CD14-positive monocyte (primary cell): ENCODE measurements around the gene FCHO1. TPM values are rescaled to one million over a fixed set of nuclear protein-coding genes. Genes with fewer than 3 reads are reported as not detected.

ENCODE experiments used
- DNase-seq, 3 donors: peaks; one replicate each; pipeline ENCODE4 v3.0.0-alpha.2; 2011 to 2022
- H2AFZ ChIP-seq: 2 replicates; pipeline ENCODE4 v1.6.0; 2012; ENCODE audit warnings: mild to moderate bottlenecking, low read depth, low read length, inconsistent platforms; ENCODE audit not compliant: insufficient read depth, poor library complexity, severe bottlenecking
- H3K27ac ChIP-seq, 2 donors: 1 replicate in 1 of 2; 2 replicates in 1 of 2; pipeline ENCODE4 v1.5.1; 2012 to 2013; ENCODE audit warnings: low read length in 2 of 2, control low read depth in 1 of 2, inconsistent platforms in 1 of 2, low read depth in 1 of 2, mild to moderate bottlenecking in 1 of 2
- H3K27me3 ChIP-seq, 2 donors: one replicate each; pipeline versions ENCODE4 v1.6.0 to v1.6.1; 2011 to 2013; ENCODE audit warnings: low read length in 2 of 2; ENCODE audit not compliant: control insufficient read depth in 2 of 2, insufficient read depth in 2 of 2
- H3K36me3 ChIP-seq, 2 donors: replicated peaks in 1 of 2; 1 replicate in 1 of 2; 2 replicates in 1 of 2; pipeline versions ENCODE4 v1.5.1 to v1.6.1; 2012 to 2013; ENCODE audit warnings: low read length in 2 of 2, control low read depth in 1 of 2, inconsistent platforms in 1 of 2, mild to moderate bottlenecking in 1 of 2; ENCODE audit not compliant: insufficient read depth in 2 of 2, control insufficient read depth in 1 of 2
- H3K4me1 ChIP-seq, 2 donors: 1 replicate in 1 of 2; 2 replicates in 1 of 2; pipeline versions ENCODE4 v1.5.1 to v1.6.1; 2012 to 2013; ENCODE audit warnings: low read length in 2 of 2, control low read depth in 1 of 2, inconsistent platforms in 1 of 2, mild to moderate bottlenecking in 1 of 2, moderate library complexity in 1 of 2; ENCODE audit not compliant: insufficient read depth in 2 of 2, control insufficient read depth in 1 of 2
- H3K4me2 ChIP-seq: replicated peaks from 2 replicates; pipeline ENCODE3; 2012; ENCODE audit warnings: low read length, moderate library complexity, mild to moderate bottlenecking; ENCODE audit not compliant: poor library complexity, severe bottlenecking; ENCODE audit errors: extremely low read depth
- H3K4me3 ChIP-seq, 3 experiments: fragments of 200-600 bp in 1 of 3; sonication (generic) in 1 of 3; replicated peaks in 1 of 3; 1 replicate in 2 of 3; 2 replicates in 1 of 3; pipeline ENCODE4 v1.5.1; 2011 to 2013; ENCODE audit warnings: low read length in 3 of 3, mild to moderate bottlenecking in 3 of 3, control low read depth in 2 of 3, low read depth in 2 of 3, inconsistent platforms in 1 of 3, moderate library complexity in 1 of 3
- H3K79me2 ChIP-seq: 2 replicates; pipeline ENCODE4 v1.6.0; 2012; ENCODE audit warnings: mild to moderate bottlenecking, control low read depth, inconsistent platforms, low read length, moderate library complexity; ENCODE audit not compliant: insufficient read depth
- H3K9ac ChIP-seq: 2 replicates; pipeline ENCODE4 v1.6.0; 2017; ENCODE audit warnings: low read length, mild to moderate bottlenecking; ENCODE audit not compliant: insufficient read depth, poor library complexity, severe bottlenecking
- H3K9me3 ChIP-seq, 2 donors: replicated peaks in 1 of 2; 1 replicate in 1 of 2; 2 replicates in 1 of 2; pipeline versions ENCODE4 v1.5.1 to v1.6.1; 2012 to 2013; ENCODE audit warnings: low read length in 2 of 2, control low read depth in 1 of 2; ENCODE audit not compliant: control insufficient read depth in 1 of 2, insufficient read depth in 1 of 2
- H4K20me1 ChIP-seq: 2 replicates; pipeline ENCODE4 v1.6.0; 2012; ENCODE audit warnings: mild to moderate bottlenecking, low read length, control low read depth, moderate library complexity; ENCODE audit not compliant: insufficient read depth
- H3K27ac Mint-ChIP-seq, 7 donors: one replicate each; pipeline ENCODE4 v1.8.0; 2020; ENCODE audit warnings: mild to moderate bottlenecking in 7 of 7, mixed read lengths in 7 of 7, moderate library complexity in 6 of 7, inconsistent platforms in 2 of 7
- H3K27me3 Mint-ChIP-seq, 3 donors: one replicate each; pipeline ENCODE4 v1.8.0; 2021 to 2022; ENCODE audit warnings: low read depth in 3 of 3, mild to moderate bottlenecking in 3 of 3, mixed read lengths in 3 of 3, moderate library complexity in 3 of 3, inconsistent platforms in 1 of 3
- H3K36me3 Mint-ChIP-seq, 2 donors: one replicate each; pipeline ENCODE4 v1.8.0; 2020; ENCODE audit warnings: mixed read lengths in 2 of 2, inconsistent platforms in 1 of 2, mild to moderate bottlenecking in 1 of 2
- H3K4me1 Mint-ChIP-seq: one replicate; pipeline ENCODE4 v1.8.0; 2020; ENCODE audit warnings: mild to moderate bottlenecking, mixed read lengths
- H3K4me3 Mint-ChIP-seq, 2 donors: one replicate each; pipeline ENCODE4 v1.8.0; 2020; ENCODE audit warnings: mild to moderate bottlenecking in 2 of 2, mixed read lengths in 2 of 2, moderate library complexity in 1 of 2
- H3K9me3 Mint-ChIP-seq, 7 donors: one replicate each; pipeline ENCODE4 v1.8.0; 2020 to 2022; ENCODE audit warnings: mixed read lengths in 7 of 7, mild to moderate bottlenecking in 6 of 7, moderate library complexity in 6 of 7, inconsistent platforms in 2 of 7
- CTCF ChIP-seq: fragments of 200-600 bp; IDR thresholded peaks from one replicate; pipeline ENCODE4 v1.8.0; 2022; ENCODE audit warnings: antibody characterized with exemption, mild to moderate bottlenecking
- WGBS: methylation state at CpG from one replicate; pipeline ENCODE4 v1.1.5; 2013; ENCODE audit warnings: missing lambda C conversion rate; ENCODE audit not compliant: insufficient coverage; 5-methylcytosine and 5-hydroxymethylcytosine counted together
- intact Hi-C, 2 donors: fragments of 100-400 bp; cut with micrococcal nuclease; formaldehyde crosslinking; loops; one replicate each; pipeline versions ENCODE4 v1.15.0 to v1.15.1; 2023
- polyA plus RNA-seq, 3 donors: library from polyadenylated mRNA; depleted of rRNA in 1 of 3; unstranded in 2 of 3; stranded (reverse) in 1 of 3; fragments of 300-500 nt in 2 of 3; fragments of >200 nt in 1 of 3; fragmentation: Illumina TruSeq in 2 of 3; gene quantifications; 1 replicate in 2 of 3; 2 replicates in 1 of 3; pipeline ENCODE4 v1.2.3, GENCODE V29; 2012 to 2021

FCHO1 gene
- polyA plus RNA-seq, 3 donors: 11.4 to 32.0 (median 13.4) TPM

- intact Hi-C loops: no loop called here
- Histone ChIP-seq H2AFZ (no peak overlapping the region), H4K20me1 (peaks cover 8% of the 10 kb centered on the region), H3K4me2 (peak overlapping the region; percentile 28), H3K27me3 (no peaks in the 10 kb centered on the region), H3K27ac (peak overlapping the region; percentile 65 to 76), H3K4me3 (peak overlapping the region in 1 of 3 experiments; percentile 30), H3K9me3 (no peaks in the 10 kb centered on the region), H3K4me1 (peaks cover 49 to 57% of the 10 kb centered on the region in 2 donors), H3K79me2 (peaks cover 49% of the 10 kb centered on the region), H3K9ac (peak overlapping the region; percentile 18), H3K36me3 (peaks cover 20 to 53% of the 10 kb centered on the region in 2 donors)
- peak in 1 of 3 donors; percentile 24 for DNase-seq
- Mint-ChIP-seq H3K36me3 (peaks cover 43 to 64% of the 10 kb centered on the region in 2 donors), H3K27ac (peak overlapping the region; percentile 83 to 93 (median 91)), H3K9me3 (no peaks in the 10 kb centered on the region), H3K4me3 (no peak overlapping the region), H3K4me1 (peaks cover 44% of the 10 kb centered on the region), H3K27me3 (peaks cover 0 to 2% (median 1%) of the 10 kb centered on the region in 3 donors)
- no peak for TF ChIP-seq CTCF
- no CpG with 5 or more reads among the region's 1 CpG for WGBS
Measured at GRCh38 chr19:17755443-17755890, 4.2 kb downstream of the FCHO1 start.

GRCh38 chr19:17755977-17756670, 4.8 kb downstream of the FCHO1 start:
- peaks cover 43 to 50% of the 10 kb centered on the region in 2 donors for H3K4me1 ChIP-seq
- no peak overlapping the region for H3K4me3 Mint-ChIP-seq

More at GRCh38 chr19:17755977-17756670, 4.8 kb downstream of the FCHO1 start:
- Histone ChIP-seq H3K9me3 (no peaks in the 10 kb centered on the region), H3K4me2 (no peak overlapping the region), H3K4me3 (peak overlapping the region in 1 of 3 experiments; percentile 30), H3K9ac (peak overlapping the region; percentile 18), H3K36me3 (peaks cover 22 to 60% of the 10 kb centered on the region in 2 donors), H3K27me3 (no peaks in the 10 kb centered on the region), H4K20me1 (peaks cover 8% of the 10 kb centered on the region), H2AFZ (no peak overlapping the region), H3K27ac (peak overlapping the region; percentile 65 to 76), H3K79me2 (peaks cover 46% of the 10 kb centered on the region)
- peaks cover 0 to 2% (median 1%) of the 10 kb centered on the region in 3 donors for H3K27me3 Mint-ChIP-seq
- intact Hi-C loops: no loop called here
- peaks cover 38% of the 10 kb centered on the region for H3K4me1 Mint-ChIP-seq
- 91% methylated on average over 4 of the region's 12 CpGs for WGBS
- DNase-seq: no peak
- TF ChIP-seq CTCF: no peak
- no peaks in the 10 kb centered on the region for H3K9me3 Mint-ChIP-seq
- peak overlapping the region in 5 of 7 donors; percentile 79 to 92 (median 89) for H3K27ac Mint-ChIP-seq
- peaks cover 48 to 71% of the 10 kb centered on the region in 2 donors for H3K36me3 Mint-ChIP-seq
